ENCODE results near the gene MAPRE3.
A peak's percentile ranks its signal among the peaks of the same experiment; 100 is the strongest.

MAPRE3 gene

GRCh38 chr2:27018142-27018541 is 47.7 kb downstream of the MAPRE3 start:
- DNase-seq: no peak

- no peak for DNase-seq
Measured at GRCh38 chr2:27019459-27019858, 49.0 kb downstream of the MAPRE3 start.

GRCh38 chr2:27019931-27020855 is 49.8 kb downstream of the MAPRE3 start:
- DNase-seq: no peak

GRCh38 chr2:27021253-27022049 is 51.0 kb downstream of the MAPRE3 start:
- no peak for DNase-seq

GRCh38 chr2:27023740-27024139 is 53.3 kb downstream of the MAPRE3 start:
- DNase-seq: no peak

- no peak for DNase-seq
Measured at GRCh38 chr2:27024188-27024587, 53.8 kb downstream of the MAPRE3 start.

- DNase-seq: no peak
Measured at GRCh38 chr2:27024812-27025211, 54.4 kb downstream of the MAPRE3 start.

- DNase-seq: no peak
Measured at GRCh38 chr2:27025281-27025800, 54.9 kb downstream of the MAPRE3 start.

GRCh38 chr2:27025861-27026851 is 55.7 kb downstream of the MAPRE3 start:
- no peak for DNase-seq

GRCh38 chr2:27027211-27027651 is 56.8 kb downstream of the MAPRE3 start:
- DNase-seq: no peak

GRCh38 chr2:27029051-27029450 is 58.6 kb downstream of the MAPRE3 start:
- no peak for DNase-seq

- peak; percentile 83 for DNase-seq
Measured at GRCh38 chr2:27032495-27033252, 62.2 kb downstream of the MAPRE3 start, which contains the start of gene TMEM214. TSS of gene TMEM214 (plus strand) at chr2:27032965. CDS start at chr2:27033016, 51 bp downstream.

- no peak for DNase-seq
Measured at GRCh38 chr2:27033253-27033852, 62.9 kb downstream of the MAPRE3 start.

- DNase-seq: no peak
Measured at GRCh38 chr2:27038012-27038411, 67.6 kb downstream of the MAPRE3 start.

- no peak for DNase-seq
Measured at GRCh38 chr2:27038631-27039339, 68.3 kb downstream of the MAPRE3 start.

GRCh38 chr2:27039426-27039825 is 69.0 kb downstream of the MAPRE3 start:
- DNase-seq: no peak

- no peak for DNase-seq
Measured at GRCh38 chr2:27039871-27040270, 69.4 kb downstream of the MAPRE3 start.

- no peak for DNase-seq
Measured at GRCh38 chr2:27040282-27040681, 69.8 kb downstream of the MAPRE3 start.

GRCh38 chr2:27041752-27042151 is 71.3 kb downstream of the MAPRE3 start:
- DNase-seq: no peak

GRCh38 chr2:27042159-27042661 is 71.8 kb downstream of the MAPRE3 start:
- DNase-seq: no peak
